Fibroblast of lung (primary cell): ENCODE measurements around the gene ATP11A. TPM values are rescaled to one million over a fixed set of nuclear protein-coding genes. Genes with fewer than 3 reads are reported as not detected.

Experiments used
- DNase-seq, 2 donors: peaks; one replicate each; pipeline versions ENCODE4 v3.0.0 to v3.0.0-alpha.2; 2010; ENCODE audit warnings: low read depth in 2 of 2
- H2AFZ ChIP-seq: 2 replicates; pipeline ENCODE4 v1.5.1; 2012; ENCODE audit warnings: low read length, control low read depth, inconsistent platforms
- H3K27ac ChIP-seq: 2 replicates; pipeline ENCODE4 v1.5.1; 2011; ENCODE audit warnings: low read length, control low read depth; ENCODE audit not compliant: insufficient read depth
- H3K27me3 ChIP-seq: 2 replicates; pipeline ENCODE4 v1.5.1; 2011; ENCODE audit warnings: mild to moderate bottlenecking, low read length; ENCODE audit not compliant: control insufficient read depth, insufficient read depth
- H3K36me3 ChIP-seq: 2 replicates; pipeline ENCODE4 v1.5.1; 2011; ENCODE audit warnings: low read length; ENCODE audit not compliant: control insufficient read depth, insufficient read depth
- H3K4me1 ChIP-seq: 2 replicates; pipeline ENCODE4 v1.5.1; 2011; ENCODE audit warnings: low read length; ENCODE audit not compliant: control insufficient read depth, insufficient read depth; ENCODE audit errors: extremely low read depth
- H3K4me2 ChIP-seq: 2 replicates; pipeline ENCODE4 v1.5.1; 2011; ENCODE audit warnings: low read length, control low read depth; ENCODE audit not compliant: insufficient read depth; ENCODE audit errors: extremely low read depth
- H3K4me3 ChIP-seq, 4 experiments: fragments of 200-600 bp in 1 of 4; sonication (generic) in 1 of 4; replicated peaks in 1 of 4; 2 replicates each; pipeline ENCODE4 v1.5.1; 2011 to 2016; ENCODE audit warnings: low read length in 4 of 4, low read depth in 3 of 4, mild to moderate bottlenecking in 3 of 4, control low read depth in 2 of 4, inconsistent platforms in 1 of 4, mixed read lengths in 1 of 4; ENCODE audit not compliant: insufficient read depth in 1 of 4; ENCODE audit errors: control extremely low read depth in 1 of 4
- H3K79me2 ChIP-seq: 2 replicates; pipeline ENCODE4 v1.5.1; 2012; ENCODE audit warnings: mild to moderate bottlenecking, low read length, inconsistent platforms; ENCODE audit not compliant: control insufficient read depth, insufficient read depth
- H3K9ac ChIP-seq: 2 replicates; pipeline ENCODE4 v1.5.1; 2011; ENCODE audit warnings: mild to moderate bottlenecking, low read length, control low read depth; ENCODE audit not compliant: insufficient read depth
- H3K9me3 ChIP-seq: 2 replicates; pipeline ENCODE4 v1.5.1; 2012; ENCODE audit warnings: low read depth, low read length; ENCODE audit not compliant: control insufficient read depth, insufficient read depth
- H4K20me1 ChIP-seq: 2 replicates; pipeline ENCODE4 v1.5.1; 2011; ENCODE audit warnings: low read length; ENCODE audit not compliant: control insufficient read depth, insufficient read depth; ENCODE audit errors: extremely low read depth
- EZH2 ChIP-seq: IDR thresholded peaks from 2 replicates; pipeline ENCODE4 v1.5.1; 2012; ENCODE audit warnings: low read length, control low read depth, mild to moderate bottlenecking; ENCODE audit errors: missing control alignments
- polyA plus RNA-seq, 2 donors: library from polyadenylated mRNA; depleted of rRNA in 1 of 2; stranded (reverse) in 1 of 2; unstranded in 1 of 2; fragments of >200 nt; gene quantifications; 2 replicates each; pipeline ENCODE4 v1.2.1, GENCODE V29; 2011 to 2012; ENCODE audit warnings: missing spikeins in 1 of 2
- total RNA-seq: library from RNA; depleted of rRNA; stranded (reverse); fragments of >200 nt; gene quantifications from 2 replicates; pipeline ENCODE4 v1.2.1, GENCODE V29; 2014
- TF ChIP-seq, protein P1 (sequence below), 2 donors: IDR thresholded peaks in 1 of 2; conservative IDR thresholded peaks in 1 of 2; 1 replicate in 1 of 2; 2 replicates in 1 of 2; pipeline ENCODE4 v1.5.1; 2011 to 2012; ENCODE audit warnings: low read length in 2 of 2, control low read depth in 1 of 2, inconsistent platforms in 1 of 2, low read depth in 1 of 2, mild to moderate bottlenecking in 1 of 2

ATP11A gene
- total and polyA plus RNA-seq, 2 donors (not counting 1 experiment from before 2014, with no cell fraction given): 2.3 to 7.8 TPM

DNA sequence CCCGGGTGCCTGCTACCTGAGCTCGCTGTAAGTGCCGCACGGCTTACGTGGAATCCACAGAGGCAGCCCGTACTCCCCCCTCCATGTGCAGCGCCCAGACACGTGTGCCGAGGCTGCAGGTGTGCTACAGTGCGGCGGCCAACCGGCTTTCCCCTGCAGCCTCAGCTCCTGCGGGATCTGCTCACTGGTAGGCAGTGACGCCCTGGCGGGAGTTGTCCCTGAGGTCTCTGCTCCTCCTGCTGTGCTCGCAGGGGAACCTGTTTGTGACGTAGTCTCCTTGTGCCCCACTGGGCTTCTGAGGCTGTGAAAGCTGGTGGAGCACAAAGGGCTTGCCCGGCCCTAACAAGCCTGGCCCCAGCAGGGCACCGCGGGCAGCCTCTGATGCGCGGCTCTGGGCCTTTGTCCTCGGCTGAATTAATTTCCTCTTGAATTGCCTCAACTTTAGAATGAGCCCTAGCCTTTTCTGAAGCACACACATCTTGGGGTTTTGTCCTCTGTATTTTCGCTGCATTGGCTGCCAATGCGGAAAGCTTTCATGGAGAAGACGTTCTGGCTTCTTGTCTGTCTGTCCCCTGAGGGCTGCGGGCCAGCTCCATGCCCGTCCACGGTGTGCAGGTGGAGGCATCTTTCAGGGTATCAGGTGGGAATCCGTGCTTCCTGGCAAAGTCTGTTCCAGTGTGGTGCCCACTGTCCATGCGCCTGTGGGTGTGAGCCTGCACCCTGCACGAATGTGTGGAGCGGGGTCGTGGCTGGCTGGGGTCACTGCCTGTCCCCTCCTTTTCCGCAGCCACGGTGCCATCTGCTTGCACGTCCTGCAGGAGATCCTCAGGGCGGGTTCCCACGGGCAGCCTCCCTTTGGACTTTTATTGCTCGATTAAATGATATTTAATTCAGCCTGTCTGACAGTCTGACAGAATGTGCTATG, 201.9 kb downstream of the ATP11A start:
- no peaks in the 10 kb centered on the region for H3K36me3 ChIP-seq
- H2AFZ ChIP-seq: no peak overlapping the region
- H3K9ac ChIP-seq: no peak overlapping the region
- H3K27me3 ChIP-seq: peaks cover 26% of the 10 kb centered on the region
- H3K27ac ChIP-seq: no peak overlapping the region
- no peaks in the 10 kb centered on the region for H3K79me2 ChIP-seq
- TF ChIP-seq, protein P1, sequence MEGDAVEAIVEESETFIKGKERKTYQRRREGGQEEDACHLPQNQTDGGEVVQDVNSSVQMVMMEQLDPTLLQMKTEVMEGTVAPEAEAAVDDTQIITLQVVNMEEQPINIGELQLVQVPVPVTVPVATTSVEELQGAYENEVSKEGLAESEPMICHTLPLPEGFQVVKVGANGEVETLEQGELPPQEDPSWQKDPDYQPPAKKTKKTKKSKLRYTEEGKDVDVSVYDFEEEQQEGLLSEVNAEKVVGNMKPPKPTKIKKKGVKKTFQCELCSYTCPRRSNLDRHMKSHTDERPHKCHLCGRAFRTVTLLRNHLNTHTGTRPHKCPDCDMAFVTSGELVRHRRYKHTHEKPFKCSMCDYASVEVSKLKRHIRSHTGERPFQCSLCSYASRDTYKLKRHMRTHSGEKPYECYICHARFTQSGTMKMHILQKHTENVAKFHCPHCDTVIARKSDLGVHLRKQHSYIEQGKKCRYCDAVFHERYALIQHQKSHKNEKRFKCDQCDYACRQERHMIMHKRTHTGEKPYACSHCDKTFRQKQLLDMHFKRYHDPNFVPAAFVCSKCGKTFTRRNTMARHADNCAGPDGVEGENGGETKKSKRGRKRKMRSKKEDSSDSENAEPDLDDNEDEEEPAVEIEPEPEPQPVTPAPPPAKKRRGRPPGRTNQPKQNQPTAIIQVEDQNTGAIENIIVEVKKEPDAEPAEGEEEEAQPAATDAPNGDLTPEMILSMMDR (conservative IDR thresholded peaks at IDR 0.05 in 1 of 2, IDR thresholded peaks at IDR 0.05 in 1 of 2; ENCODE audit: low read depth in 1 of 2, low read length in 2 of 2): no peak
- TF ChIP-seq EZH2: no peak
- DNase-seq: no peak
- no peaks in the 10 kb centered on the region for H3K9me3 ChIP-seq
- H3K4me1 ChIP-seq: no peaks in the 10 kb centered on the region
- no peak overlapping the region for H3K4me3 ChIP-seq
- no peaks in the 10 kb centered on the region for H4K20me1 ChIP-seq
- H3K4me2 ChIP-seq: no peak overlapping the region

DNA sequence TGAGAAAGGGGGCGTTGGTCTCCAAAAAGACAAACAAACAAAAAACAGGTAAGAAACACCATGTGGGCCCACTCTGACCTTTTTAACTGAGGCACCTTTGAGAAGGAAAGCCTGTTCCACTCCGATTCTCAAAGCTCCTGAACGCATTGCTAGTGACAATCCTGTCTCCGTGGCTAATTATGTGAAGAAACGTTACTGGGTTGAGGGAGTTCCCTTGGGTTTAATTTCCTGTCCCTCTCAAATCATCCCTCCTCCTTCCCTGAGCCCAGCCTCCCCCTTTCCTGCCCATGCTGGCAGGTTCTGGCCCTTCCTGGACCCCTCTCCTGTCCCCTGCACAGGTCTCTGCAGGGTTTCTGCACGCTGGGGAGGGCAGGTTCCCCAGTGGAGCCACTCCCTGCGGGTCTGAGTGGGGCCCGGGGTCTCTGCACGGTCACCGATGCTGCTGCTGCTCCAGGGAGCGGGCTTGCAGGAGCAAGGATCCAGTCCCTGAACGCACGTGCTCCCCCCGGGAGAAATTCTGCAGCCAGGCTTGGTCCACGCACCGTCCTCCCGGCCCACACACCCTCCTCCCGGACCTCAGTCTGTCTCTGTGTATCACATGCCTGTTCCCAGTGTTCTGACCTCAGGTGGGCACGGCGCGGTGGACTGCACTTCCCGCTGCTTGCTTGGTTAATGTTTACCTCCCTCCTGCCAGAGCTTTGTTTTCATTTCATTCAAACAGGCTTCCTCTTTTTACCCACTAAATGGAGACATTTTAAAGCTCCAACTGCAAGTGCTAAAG, 202.8 kb downstream of the ATP11A start:
- no peaks in the 10 kb centered on the region for H3K79me2 ChIP-seq
- no peak for TF ChIP-seq EZH2
- TF ChIP-seq, protein P1 (conservative IDR thresholded peaks at IDR 0.05 in 1 of 2, IDR thresholded peaks at IDR 0.05 in 1 of 2; ENCODE audit: low read depth in 1 of 2, low read length in 2 of 2): no peak
- DNase-seq: no peak
- no peak overlapping the region for H3K9ac ChIP-seq
- peaks cover 26% of the 10 kb centered on the region for H3K27me3 ChIP-seq
- H3K4me1 ChIP-seq: no peaks in the 10 kb centered on the region
- no peaks in the 10 kb centered on the region for H3K36me3 ChIP-seq
- H4K20me1 ChIP-seq: no peaks in the 10 kb centered on the region
- no peaks in the 10 kb centered on the region for H3K9me3 ChIP-seq
- no peak overlapping the region for H2AFZ ChIP-seq
- H3K4me2 ChIP-seq: no peak overlapping the region
- H3K4me3 ChIP-seq: no peak overlapping the region
- H3K27ac ChIP-seq: no peak overlapping the region

DNA sequence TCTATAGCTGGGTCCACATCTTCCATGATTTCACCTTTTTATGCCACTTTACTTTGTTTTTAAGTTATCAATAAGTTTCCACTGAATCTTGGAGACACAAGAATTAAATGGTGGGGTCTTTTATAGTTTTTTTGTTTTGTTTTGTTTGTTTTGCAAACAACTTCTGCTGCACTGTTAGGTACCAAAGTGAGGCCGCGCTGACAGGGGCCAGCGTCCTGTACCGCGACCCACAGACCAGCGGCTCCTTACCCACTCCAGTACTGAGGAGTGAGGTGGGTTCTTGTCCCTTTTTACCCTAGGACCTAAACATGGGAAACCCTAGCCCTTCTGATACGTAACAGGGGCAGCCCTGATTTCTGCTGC, 203.3 kb downstream of the ATP11A start:
- peaks cover 26% of the 10 kb centered on the region for H3K27me3 ChIP-seq
- no peak for DNase-seq
- H3K9ac ChIP-seq: no peak overlapping the region
- no peak overlapping the region for H2AFZ ChIP-seq
- no peak overlapping the region for H3K27ac ChIP-seq
- no peaks in the 10 kb centered on the region for H3K36me3 ChIP-seq
- H3K4me3 ChIP-seq: no peak overlapping the region
- H3K9me3 ChIP-seq: no peaks in the 10 kb centered on the region
- H4K20me1 ChIP-seq: no peaks in the 10 kb centered on the region
- no peaks in the 10 kb centered on the region for H3K79me2 ChIP-seq
- no peaks in the 10 kb centered on the region for H3K4me1 ChIP-seq
- no peak overlapping the region for H3K4me2 ChIP-seq
- TF ChIP-seq EZH2: no peak
- TF ChIP-seq, protein P1 (conservative IDR thresholded peaks at IDR 0.05 in 1 of 2, IDR thresholded peaks at IDR 0.05 in 1 of 2; ENCODE audit: low read depth in 1 of 2, low read length in 2 of 2): no peak
